HG02852 (cell line): Measurements from ENCODE around the gene BTK.

ENCODE experiments used
- ATAC-seq: cut with Tn5 transposase; IDR thresholded peaks from one replicate; pipeline ENCODE4 v1.9.1; 2021; ENCODE audit warnings: mild to moderate bottlenecking, moderate library complexity; ENCODE audit not compliant: unreplicated experiment

BTK gene

GRCh38 chrX:101394372-101394771, 8.4 kb upstream of the BTK start:
- no peak for ATAC-seq

GRCh38 chrX:101393530-101394305, 7.7 kb upstream of the BTK start:
- no peak for ATAC-seq

- no peak for ATAC-seq
Measured at GRCh38 chrX:101391831-101392230, 5.8 kb upstream of the BTK start.

DNA sequence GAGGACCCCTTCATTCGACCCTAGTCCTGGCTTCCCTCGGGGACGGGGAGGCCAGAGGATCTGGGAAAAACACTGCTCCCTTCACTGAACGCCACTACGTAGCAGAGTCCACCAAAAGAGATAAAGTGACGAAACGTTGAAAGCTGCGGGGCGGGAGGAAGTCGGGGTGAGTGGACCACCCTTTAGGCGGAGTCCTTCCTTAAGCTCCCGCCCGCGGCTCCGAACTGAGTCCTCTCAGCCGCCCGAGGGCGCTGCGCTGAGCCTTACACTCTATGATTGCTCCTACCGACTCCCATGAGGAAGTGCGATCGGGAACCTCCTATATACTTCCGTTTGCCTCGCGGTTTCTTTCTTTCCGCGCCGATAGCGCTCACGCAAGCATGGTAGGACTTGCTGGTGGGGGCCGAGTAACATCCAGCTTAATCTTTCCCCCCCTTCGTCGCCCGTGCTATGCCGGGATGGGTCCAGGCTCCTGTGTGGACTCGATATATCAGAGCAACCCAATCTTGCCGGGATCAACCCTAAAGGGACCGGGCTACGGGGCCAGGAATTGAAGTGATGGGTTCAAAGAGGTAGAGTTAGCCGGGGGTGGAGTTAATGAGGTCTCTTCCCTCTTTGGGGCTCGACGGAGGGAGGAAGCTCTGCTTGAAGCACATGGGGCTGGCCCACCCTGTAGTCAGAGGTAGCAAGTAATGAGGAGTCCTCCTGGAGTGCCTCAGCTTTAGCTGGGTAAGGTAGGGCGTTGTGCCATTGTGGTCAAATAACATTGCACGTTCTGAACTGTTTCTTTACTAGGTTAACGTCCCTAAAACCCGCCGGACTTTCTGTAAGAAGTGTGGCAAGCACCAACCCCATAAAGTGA, 4.9 kb upstream of the BTK start, which contains the start of gene RPL36A:
RPL36A (plus strand) TSS at position 348 of the 862 bp plus-strand sequence; CDS start at position 381, 33 bp downstream.
- peak; percentile 78 for ATAC-seq

DNA sequence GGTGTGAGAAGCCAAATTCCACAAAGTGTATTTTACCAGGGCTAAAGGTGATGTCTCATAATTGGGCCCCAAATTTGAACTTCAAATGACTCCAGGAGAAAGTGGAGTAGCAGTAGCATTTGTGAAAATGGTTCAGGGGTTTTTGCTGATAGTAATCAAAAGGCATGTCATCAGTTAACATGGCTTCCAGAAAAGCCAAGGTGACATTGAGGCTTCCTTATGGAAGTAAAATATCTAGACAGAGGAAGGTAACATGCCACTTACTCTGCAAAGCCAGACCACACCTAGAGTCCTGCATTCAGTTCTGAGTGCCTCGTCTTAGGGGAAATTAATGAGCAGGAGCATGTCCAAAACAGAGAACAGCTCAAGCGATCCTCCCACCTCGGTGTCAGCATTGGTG, 2.6 kb upstream of the BTK start:
- no peak for ATAC-seq

- no peak for ATAC-seq
Measured at GRCh38 chrX:101386542-101386885, 523 bp upstream of the BTK start.

DNA sequence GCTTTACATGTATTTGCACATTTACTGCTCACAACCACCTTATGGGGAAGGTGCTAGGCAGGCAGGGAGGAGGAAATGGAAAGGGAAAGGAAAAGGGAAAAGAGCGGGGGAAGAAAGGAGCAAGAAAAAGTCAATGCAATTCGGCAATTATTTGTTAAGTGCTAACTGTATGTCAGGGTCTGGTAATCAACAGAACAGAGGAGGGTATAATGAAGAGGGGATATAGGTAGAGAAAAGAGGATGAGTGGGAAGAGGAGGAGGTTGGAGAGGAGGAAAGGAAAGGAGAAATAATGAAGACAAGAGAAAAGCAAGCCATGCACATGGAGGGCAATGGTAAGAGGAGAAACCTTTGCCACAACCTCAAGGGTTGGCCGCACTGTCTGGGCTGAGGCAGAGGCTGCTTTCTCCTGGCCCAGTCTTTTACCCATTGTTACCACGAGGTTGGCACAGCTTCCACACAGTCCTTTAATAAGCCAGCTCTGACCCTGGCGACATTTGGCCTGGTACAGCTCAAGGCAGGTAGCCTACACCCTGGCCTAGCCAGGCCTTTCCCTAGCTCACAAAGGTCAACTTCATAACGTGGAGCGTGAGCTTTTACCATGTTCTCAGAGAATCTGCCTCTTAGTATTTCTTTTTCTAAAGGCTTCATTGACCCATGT, 836 bp downstream of the BTK start:
- no peak for ATAC-seq

DNA sequence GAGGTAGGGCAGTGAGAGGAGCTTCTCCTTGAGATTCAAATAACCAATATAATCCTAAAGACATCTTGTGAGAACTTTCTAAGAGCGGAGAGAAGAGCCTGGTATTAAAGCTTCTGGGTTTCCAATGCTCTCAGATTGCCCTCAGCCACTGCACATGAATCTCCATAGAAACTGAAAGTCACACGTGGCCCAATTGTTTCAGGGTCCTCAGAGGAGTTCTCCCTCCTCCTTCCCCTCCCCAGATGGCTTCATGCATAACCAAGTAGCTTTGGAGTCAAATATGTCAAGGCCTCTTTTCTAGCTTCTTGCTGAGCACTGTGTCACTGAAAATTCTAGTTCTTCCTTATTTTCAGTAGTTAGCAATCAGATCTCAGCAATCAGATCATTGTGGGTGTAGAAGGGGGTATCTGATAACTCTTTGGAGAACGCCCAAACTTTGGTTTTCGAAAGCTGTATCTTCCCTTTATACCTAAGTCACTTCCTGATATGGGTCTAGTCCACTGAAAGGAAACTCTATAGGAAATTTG, 2.2 kb downstream of the BTK start:
- ATAC-seq = peak; percentile 75

GRCh38 chrX:101377547-101377946, 8.4 kb downstream of the BTK start:
- ATAC-seq = no peak

- ATAC-seq = peak; percentile 78
Measured at GRCh38 chrX:101370888-101371504, 15.0 kb downstream of the BTK start.

GRCh38 chrX:101369687-101370086, 16.3 kb downstream of the BTK start:
- ATAC-seq = no peak

GRCh38 chrX:101368800-101369199, 17.2 kb downstream of the BTK start:
- no peak for ATAC-seq

GRCh38 chrX:101365301-101365795, 20.6 kb downstream of the BTK start:
- ATAC-seq = no peak

GRCh38 chrX:101362757-101363156, 23.2 kb downstream of the BTK start:
- ATAC-seq = no peak

DNA sequence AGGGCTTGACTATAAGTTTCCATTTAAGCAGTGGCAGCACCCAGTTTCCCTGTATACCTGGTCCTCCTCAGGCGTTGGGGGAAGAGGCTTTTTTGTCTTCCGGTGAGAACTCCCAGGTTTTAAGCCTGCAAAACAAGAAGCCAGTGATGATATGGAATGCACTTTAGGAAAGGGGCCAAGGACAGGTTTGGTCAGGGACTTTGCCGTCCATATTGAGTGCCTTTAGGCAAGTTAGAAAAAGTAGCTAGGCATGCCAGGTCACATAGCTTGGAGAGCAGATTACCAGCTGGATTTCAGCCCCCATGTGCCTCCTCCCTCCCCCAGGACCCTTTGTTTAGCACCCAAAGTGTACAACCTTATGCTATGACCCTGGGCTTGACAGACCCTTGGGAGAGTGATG, 23.9 kb downstream of the BTK start:
- no peak for ATAC-seq

GRCh38 chrX:101360390-101360789, 25.6 kb downstream of the BTK start:
- ATAC-seq = no peak

DNA sequence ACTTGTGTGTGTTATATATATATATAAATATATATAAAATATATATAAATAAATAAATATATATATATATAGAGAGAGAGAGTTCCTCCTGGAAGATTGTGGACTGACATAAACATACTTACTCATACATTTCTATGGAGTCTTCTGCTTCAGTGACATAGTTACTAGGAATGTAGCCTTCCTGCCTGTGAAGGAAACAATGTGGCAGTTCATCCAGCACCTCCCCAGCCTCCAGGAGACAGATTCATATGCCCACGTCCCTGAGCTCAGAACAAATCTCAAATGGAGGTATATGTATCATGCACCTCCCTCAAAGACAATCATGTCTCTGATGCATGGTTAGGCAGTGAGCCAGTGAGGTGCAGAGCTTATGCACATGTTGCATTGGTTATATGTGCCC, 26.0 kb downstream of the BTK start:
- no peak for ATAC-seq

DNA sequence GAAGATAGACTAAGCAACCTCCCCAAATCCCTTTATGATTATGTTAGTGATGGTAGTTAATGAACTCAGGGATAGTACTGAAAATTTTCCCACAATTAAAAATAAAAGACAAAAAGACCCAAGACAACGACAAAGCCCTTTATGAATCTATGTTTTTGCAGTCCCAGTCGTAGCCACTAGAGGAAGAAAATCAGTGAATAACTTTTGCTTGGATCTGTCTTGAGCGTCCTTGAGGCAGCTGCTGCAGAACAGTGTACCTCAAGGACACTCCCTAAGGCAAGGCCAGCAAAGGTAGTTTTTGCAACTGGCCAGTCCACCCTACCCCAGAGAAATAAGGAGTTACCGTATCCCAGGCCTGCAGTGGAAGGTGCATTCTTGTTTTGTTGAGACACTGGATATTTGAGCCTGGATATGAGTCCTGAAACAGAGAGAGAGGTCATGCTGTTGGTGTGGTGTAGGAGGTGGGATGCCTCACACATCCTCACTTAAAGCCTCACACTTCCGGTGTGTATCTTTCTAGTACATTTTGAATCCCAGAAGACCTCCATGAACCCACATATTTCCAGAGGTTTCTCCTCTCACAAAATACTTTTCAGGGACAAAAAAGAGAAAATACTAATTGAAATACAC, 28.7 kb downstream of the BTK start:
- ATAC-seq = no peak

DNA sequence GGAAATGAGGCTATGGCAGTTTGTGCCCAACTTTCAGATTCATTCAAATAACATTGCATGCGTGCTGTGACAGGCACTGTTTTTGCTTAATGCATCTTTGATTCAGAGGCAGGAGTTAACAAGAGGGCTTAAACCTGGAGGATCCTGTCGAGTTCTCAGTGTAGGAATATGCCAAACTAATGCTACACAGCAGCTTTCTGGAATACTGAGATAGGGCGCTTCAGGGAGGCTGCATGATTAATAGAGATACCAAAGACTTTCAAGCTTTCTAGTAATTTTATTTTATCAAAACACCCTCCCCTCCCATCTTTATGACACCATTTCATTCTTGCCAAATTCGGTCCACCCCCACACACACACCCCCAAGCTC, 36.8 kb downstream of the BTK start:
- no peak for ATAC-seq

DNA sequence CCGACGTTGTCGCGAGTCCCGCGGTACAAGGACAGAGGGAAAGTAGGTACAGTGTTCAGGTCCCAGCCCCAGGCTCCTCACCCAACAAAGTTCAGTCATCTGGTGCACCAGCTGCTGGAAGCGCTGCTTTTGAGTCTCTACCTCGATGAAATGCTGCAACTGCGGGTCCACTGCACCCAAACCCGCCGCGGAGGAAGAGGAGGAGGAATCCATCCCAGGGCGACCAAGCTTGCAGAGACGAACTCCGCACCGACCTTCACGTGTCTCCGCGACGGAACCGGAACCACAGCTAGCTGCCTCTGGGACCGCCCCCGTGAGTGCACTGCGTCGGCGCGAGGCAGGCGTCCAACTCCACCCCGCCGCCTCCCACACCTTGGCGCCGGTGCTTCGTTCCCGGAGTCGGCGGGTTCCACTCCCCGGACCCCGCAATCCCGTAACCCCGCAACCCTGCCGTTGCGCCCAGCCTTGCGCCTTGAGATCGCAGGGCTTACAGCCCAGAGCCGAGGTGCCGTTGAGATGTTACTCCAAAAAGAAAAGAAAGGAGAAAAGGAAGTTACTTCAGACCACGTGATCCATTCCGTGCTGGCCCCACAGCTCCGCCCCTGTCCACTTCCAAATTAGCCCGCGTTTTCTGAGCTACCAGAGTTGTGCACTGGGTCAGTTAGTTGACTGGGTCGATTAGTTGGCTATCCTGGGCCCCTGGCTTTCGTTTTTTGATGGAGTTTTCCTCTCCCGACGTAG, 37.4 kb downstream of the BTK start, which contains the start of gene TIMM8A:
TIMM8A (minus strand) TSS at position 291 of the 741 bp plus-strand sequence; CDS start at position 213, 78 bp downstream.
- ATAC-seq = peak; percentile 97
